Umbilical cord (tissue), 2 donors: ENCODE measurements around the gene CHRM1. TPM values are rescaled to one million over a fixed set of nuclear protein-coding genes. Genes with fewer than 3 reads are reported as not detected.

Experiments used
- DNase-seq: peaks from one replicate; pipeline ENCODE4 v3.0.0-alpha.2; 2015; ENCODE audit warnings: low spot score
- total RNA-seq: library from RNA; depleted of rRNA; stranded (reverse); fragments of >200 nt; gene quantifications from one replicate; pipeline ENCODE4 v1.2.3, GENCODE V29; 2014; ENCODE audit warnings: low replicate concordance; ENCODE audit not compliant: insufficient read depth

The CHRM1 gene
- total RNA-seq, 1 donor from 2014 or later, result 2.4 TPM

- peak; percentile 89 for DNase-seq
These were observed 15.1 kb downstream of the CHRM1 start for GRCh38 chr11:62905927-62906531.

- DNase-seq, result no peak
These were observed 15.9 kb downstream of the CHRM1 start for GRCh38 chr11:62905296-62905695.

- DNase-seq, result no peak
These were observed 18.2 kb downstream of the CHRM1 start for GRCh38 chr11:62902932-62903331.

GRCh38 chr11:62898027-62898426 lies 23.1 kb downstream of the CHRM1 start:
- DNase-seq, result no peak

- DNase-seq, result no peak
These were observed 23.9 kb downstream of the CHRM1 start for GRCh38 chr11:62897311-62897710.

GRCh38 chr11:62896049-62896448 lies 25.1 kb downstream of the CHRM1 start:
- DNase-seq, result no peak

- DNase-seq, result no peak
These were observed 25.7 kb downstream of the CHRM1 start for GRCh38 chr11:62895501-62895900.

- no peak for DNase-seq
These were observed 28.9 kb downstream of the CHRM1 start for GRCh38 chr11:62892077-62892922.

GRCh38 chr11:62889484-62890437 lies 31.4 kb downstream of the CHRM1 start:
- peak; percentile 98 for DNase-seq

GRCh38 chr11:62889126-62889483 lies 32.1 kb downstream of the CHRM1 start:
- no peak for DNase-seq

GRCh38 chr11:62888406-62888805 lies 32.8 kb downstream of the CHRM1 start:
- no peak for DNase-seq

- DNase-seq, result no peak
These were observed 35.9 kb downstream of the CHRM1 start for GRCh38 chr11:62885137-62885750.

- DNase-seq, result no peak
These were observed 37.5 kb downstream of the CHRM1 start for GRCh38 chr11:62883673-62884072.

- peak; percentile 59 for DNase-seq
These were observed 38.2 kb downstream of the CHRM1 start for GRCh38 chr11:62882788-62883501.

- peak; percentile 16 for DNase-seq
These were observed 38.8 kb downstream of the CHRM1 start for GRCh38 chr11:62882431-62882749.

GRCh38 chr11:62881579-62882430 lies 39.4 kb downstream of the CHRM1 start:
- DNase-seq, result peak; percentile 99

GRCh38 chr11:62880803-62881578 lies 40.2 kb downstream of the CHRM1 start, which contains the start of gene SLC3A2:
SLC3A2 (plus strand) TSS chr11:62880896; CDS start chr11:62881024, 128 bp downstream.
- DNase-seq, result peak; percentile 95

- peak; percentile 75 for DNase-seq
These were observed 40.8 kb downstream of the CHRM1 start for GRCh38 chr11:62880231-62880802.
